ENCODE results near the gene BAMBI.

The BAMBI gene

DNA sequence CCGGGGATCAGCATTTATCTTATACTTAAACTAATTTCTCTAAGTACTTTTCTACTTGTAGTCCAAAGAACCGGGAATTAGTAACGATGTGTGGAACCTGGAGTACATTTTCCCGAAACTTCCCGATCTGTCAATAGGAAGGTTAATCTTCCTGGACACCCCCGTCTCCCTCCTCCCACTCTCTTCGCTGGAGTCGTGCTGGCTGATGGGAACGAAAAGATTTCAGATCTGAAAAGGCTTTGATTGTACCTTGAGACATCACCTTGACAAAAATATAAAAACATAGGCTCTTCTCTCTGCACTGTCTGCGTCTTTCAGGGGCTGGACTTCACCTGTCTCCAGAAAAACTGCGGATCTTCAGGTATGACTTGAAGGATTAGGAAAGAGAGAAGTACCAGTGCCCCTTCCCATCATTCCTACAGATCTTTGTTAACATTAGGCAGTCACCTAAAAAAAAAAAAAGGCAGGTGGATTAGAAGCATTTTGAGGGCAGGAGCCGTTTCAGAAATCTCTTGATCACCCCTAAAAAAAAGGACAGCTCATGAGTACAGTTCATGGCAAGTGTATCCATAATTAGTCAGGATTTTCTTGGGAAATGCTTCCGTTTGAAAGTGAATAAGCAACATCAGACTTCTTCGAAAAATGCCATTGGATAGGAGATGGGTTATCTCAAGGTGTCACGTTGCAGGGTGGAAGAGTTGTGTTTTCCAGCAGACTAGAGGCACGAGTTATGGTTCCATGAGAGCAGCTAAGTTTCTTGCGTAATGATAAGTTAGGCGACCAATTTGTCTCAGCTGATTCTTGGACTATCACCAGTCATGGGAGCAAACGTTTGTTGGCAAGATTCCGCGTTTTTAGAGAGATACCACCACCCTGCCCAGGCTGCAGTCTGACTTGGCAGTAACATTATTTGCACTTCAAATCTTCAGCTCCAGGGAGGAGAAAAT lies 7.8 kb upstream of the BAMBI start:
- ChIA-PET POLR2A (no interaction called here), CTCF (interaction anchor here (0.9 to 1.3 kb wide), 4 partner anchors 8 to 635 kb away, joined by 3 to 6 read pairs (median 4); partner anchors contain the start of gene BAMBI)
- peak overlapping the region; percentile 57 for H3K4me3 ChIP-seq (ENCODE audit: low read depth, low read length)
- no peak for DNase-seq (ENCODE audit: low read depth, low spot score)
- TF ChIP-seq, protein P1, sequence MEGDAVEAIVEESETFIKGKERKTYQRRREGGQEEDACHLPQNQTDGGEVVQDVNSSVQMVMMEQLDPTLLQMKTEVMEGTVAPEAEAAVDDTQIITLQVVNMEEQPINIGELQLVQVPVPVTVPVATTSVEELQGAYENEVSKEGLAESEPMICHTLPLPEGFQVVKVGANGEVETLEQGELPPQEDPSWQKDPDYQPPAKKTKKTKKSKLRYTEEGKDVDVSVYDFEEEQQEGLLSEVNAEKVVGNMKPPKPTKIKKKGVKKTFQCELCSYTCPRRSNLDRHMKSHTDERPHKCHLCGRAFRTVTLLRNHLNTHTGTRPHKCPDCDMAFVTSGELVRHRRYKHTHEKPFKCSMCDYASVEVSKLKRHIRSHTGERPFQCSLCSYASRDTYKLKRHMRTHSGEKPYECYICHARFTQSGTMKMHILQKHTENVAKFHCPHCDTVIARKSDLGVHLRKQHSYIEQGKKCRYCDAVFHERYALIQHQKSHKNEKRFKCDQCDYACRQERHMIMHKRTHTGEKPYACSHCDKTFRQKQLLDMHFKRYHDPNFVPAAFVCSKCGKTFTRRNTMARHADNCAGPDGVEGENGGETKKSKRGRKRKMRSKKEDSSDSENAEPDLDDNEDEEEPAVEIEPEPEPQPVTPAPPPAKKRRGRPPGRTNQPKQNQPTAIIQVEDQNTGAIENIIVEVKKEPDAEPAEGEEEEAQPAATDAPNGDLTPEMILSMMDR (IDR thresholded peaks at IDR 0.05; ENCODE audit: insufficient read depth, low read length, missing control alignments): no peak

DNA sequence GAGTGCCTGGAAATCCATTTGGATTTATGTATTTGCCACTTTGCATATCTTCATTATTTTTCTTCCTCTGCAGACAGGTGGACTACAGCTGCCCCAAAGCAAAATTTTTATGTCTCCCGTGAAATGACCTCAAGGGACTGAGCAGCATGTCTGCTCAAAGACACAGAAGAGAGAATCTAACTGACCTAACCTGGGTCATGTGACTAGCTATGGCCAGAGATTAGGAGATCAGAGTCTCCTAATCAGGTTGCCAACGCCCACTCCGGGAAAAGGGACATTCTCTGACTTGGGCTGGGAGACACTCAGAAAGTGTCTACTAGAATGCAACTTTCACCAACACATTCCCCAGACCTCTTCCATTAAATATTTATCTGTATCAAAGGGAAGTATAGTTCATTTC lies 2.5 kb upstream of the BAMBI start:
- DNase-seq (ENCODE audit: low read depth, low spot score): no peak
- ChIA-PET CTCF (interaction anchor here (0.7 to 5.5 kb wide), 6 partner anchors 11 to 630 kb away, joined by 3 to 40 read pairs (median 6); no protein-coding TSS in a partner anchor), POLR2A (no interaction called here)
- no peak overlapping the region for H3K4me3 ChIP-seq (ENCODE audit: low read depth, low read length)
- TF ChIP-seq, protein P1 (IDR thresholded peaks at IDR 0.05; ENCODE audit: insufficient read depth, low read length, missing control alignments): no peak

DNA sequence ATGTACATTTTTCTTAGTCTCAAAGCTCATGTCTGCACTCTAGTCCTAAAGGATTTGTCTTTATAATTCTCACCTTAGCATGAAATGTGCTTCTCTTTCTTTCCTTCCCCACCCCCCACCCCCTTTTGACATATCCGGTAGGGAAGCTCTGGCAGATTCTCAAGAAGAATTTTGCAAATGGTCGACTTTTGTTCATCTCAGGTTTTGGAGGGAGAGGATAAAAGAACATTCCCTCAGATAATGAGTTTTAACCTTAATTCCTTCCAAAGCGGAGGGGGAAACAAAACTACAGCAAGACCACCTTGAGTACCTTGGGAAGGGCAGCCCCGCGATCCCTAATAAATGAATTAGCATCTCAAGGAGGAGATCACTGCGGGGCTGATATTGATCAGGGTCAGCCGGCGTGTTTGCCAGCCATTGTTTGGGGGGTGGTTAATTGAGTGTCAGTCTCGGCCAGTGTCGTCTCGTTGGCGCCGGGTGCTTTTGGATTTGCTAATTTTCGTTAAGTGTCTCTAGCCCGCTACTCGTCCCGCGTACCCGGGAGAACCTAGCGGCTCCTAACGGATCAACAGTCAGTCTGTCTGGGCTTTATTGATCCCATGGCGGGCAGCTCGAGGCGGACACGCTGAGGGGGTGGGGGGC lies 874 bp upstream of the BAMBI start:
- H3K4me3 ChIP-seq (ENCODE audit: low read depth, low read length): peak overlapping the region; percentile 61
- TF ChIP-seq, protein P1 (IDR thresholded peaks at IDR 0.05; ENCODE audit: insufficient read depth, low read length, missing control alignments): peak; percentile 7
- POLR2A ChIA-PET: interaction anchor here (0.7 kb wide), 1 partner anchor 351 kb away, joined by 3 read pairs; no protein-coding TSS in a partner anchor
- CTCF ChIA-PET: interaction anchor here (0.6 to 5.5 kb wide), 14 partner anchors 9 to 628 kb away, joined by 3 to 40 read pairs (median 4); no protein-coding TSS in a partner anchor
- DNase-seq (ENCODE audit: low read depth, low spot score): no peak

DNA sequence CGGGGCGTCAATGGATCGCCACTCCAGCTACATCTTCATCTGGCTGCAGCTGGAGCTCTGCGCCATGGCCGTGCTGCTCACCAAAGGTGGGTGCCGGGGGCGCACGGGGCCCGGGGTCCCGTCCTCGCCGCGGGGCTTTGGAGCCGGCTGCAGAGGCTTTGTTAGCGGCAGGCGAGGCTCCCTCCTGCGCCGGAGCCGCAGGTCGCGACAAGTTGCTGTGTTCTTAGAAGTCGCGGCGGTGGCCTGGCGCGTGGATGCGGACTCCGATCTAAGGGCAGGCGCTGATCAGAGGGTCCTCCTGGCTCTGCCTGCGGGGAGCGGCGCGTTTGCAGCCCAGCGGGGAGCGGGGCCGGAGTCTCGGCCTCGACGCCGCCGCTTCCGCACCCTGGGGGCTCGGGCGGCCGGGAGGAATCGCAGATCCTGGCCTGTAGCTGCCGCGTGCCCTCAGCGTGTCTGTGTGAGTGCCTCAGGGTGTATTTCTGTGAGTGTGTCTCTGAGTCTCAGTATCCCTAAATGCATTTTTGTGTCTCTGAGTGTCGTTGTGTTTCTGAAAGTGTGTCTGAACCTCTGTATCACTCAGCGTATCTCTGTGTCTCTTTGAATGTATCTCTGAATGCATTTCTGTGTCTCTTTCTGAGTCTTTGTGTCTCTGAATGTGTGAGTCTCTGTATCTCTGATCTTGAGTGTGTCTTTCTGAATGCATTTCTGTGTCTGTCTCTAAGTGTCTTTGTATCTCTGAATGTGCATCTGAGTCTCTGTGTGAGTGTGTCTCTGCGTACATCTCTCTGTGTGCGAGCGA lies 766 bp downstream of the BAMBI start:
- DNase-seq (ENCODE audit: low read depth, low spot score): no peak
- TF ChIP-seq, protein P1 (IDR thresholded peaks at IDR 0.05; ENCODE audit: insufficient read depth, low read length, missing control alignments): no peak
- POLR2A ChIA-PET: interaction anchor here (0.6 to 1.3 kb wide), 3 partner anchors 44 to 463 kb away, joined by 3 to 4 read pairs (median 3); no protein-coding TSS in a partner anchor
- CTCF ChIA-PET: interaction anchor here (0.6 to 4.6 kb wide), 16 partner anchors 8 to 626 kb away, joined by 3 to 35 read pairs (median 3); no protein-coding TSS in a partner anchor
- H3K4me3 ChIP-seq (ENCODE audit: low read depth, low read length): peak overlapping the region; percentile 81

DNA sequence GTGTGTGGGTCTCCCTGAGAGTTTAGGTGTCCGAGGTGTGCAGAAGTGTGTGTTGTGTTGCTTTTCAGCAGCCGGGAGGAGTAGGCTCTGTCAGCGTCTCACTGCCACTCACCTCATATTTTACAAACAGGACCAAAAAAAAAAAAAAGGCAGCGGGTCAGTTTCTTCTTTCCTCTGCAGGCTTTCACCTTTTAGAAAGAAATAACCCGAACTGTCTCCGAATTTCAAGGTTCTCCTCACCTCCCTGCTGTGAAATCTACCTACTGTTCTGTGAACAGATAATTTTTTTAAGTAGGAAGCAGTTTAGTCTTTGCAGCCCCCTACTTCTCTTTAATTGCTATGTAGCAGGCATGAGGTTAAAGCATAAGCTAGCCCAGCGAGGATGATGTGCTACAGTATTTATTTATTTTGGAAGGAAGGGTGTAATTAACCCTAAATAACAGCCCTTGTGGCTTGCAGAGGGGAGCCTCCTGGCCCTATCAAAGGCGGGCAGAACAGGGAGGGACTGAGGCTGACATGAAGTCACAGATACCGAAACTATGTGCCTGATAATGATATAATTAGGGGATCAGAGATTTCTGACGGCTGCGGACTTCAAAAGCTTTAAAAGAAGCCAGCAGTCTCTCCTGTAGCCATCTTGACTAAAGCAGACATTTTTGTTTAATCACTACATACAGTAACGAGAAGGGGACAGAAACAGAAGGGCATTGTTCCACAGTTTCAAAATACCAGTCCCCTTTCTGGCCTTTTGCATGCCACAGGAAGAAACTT lies 1.6 kb downstream of the BAMBI start:
- no peak for DNase-seq (ENCODE audit: low read depth, low spot score)
- CTCF ChIA-PET: interaction anchor here (0.6 to 4.6 kb wide), 8 partner anchors 10 to 563 kb away, joined by 3 to 35 read pairs (median 4); no protein-coding TSS in a partner anchor
- H3K4me3 ChIP-seq (ENCODE audit: low read depth, low read length): peak overlapping the region; percentile 81
- POLR2A ChIA-PET: interaction anchor here (0.6 kb wide), 2 partner anchors 10 to 20 kb away, joined by 3 to 5 read pairs; no protein-coding TSS in a partner anchor
- TF ChIP-seq, protein P1 (IDR thresholded peaks at IDR 0.05; ENCODE audit: insufficient read depth, low read length, missing control alignments): no peak
